Type B pancreatic cell (in vitro differentiated cells): Measurements from ENCODE around the gene CAMSAP1. TPM values are rescaled to one million over a fixed set of nuclear protein-coding genes. Genes with fewer than 3 reads are reported as not detected.

Source experiments
- DNase-seq: peaks from one replicate; pipeline ENCODE4 v3.0.0; 2021; ENCODE audit warnings: mixed read lengths; ENCODE audit not compliant: unreplicated experiment; ENCODE audit errors: extremely low spot score
- H3K27ac Mint-ChIP-seq: 2 replicates; pipeline ENCODE4 v1.8.0; 2021; ENCODE audit warnings: mild to moderate bottlenecking, mixed read lengths
- H3K27me3 Mint-ChIP-seq: 2 replicates; pipeline ENCODE4 v1.8.0; 2021; ENCODE audit warnings: mixed read lengths
- H3K36me3 Mint-ChIP-seq: 2 replicates; pipeline ENCODE4 v1.8.0; 2021; ENCODE audit warnings: mixed read lengths
- H3K4me1 Mint-ChIP-seq: one replicate; pipeline ENCODE4 v1.8.0; 2021; ENCODE audit warnings: mixed read lengths; ENCODE audit not compliant: unreplicated experiment
- H3K4me3 Mint-ChIP-seq: 2 replicates; pipeline ENCODE4 v1.8.0; 2021; ENCODE audit warnings: mild to moderate bottlenecking, mixed read lengths
- H3K9me3 Mint-ChIP-seq: 2 replicates; pipeline ENCODE4 v1.8.0; 2021; ENCODE audit warnings: mixed read lengths
- total RNA-seq: library from RNA; stranded (reverse); gene quantifications from 2 replicates; pipeline ENCODE4 v1.2.1, GENCODE V29; 2021; ENCODE audit warnings: low replicate concordance
- TF ChIP-seq, protein P1 (sequence below): fragments of 200-600 bp; sonication (generic); conservative IDR thresholded peaks from 2 replicates; pipeline ENCODE4 v1.5.0; 2021; ENCODE audit warnings: antibody characterized with exemption, mild to moderate bottlenecking

Gene CAMSAP1
- total RNA-seq, 1 donor from 2014 or later, result 58.2 TPM

DNA sequence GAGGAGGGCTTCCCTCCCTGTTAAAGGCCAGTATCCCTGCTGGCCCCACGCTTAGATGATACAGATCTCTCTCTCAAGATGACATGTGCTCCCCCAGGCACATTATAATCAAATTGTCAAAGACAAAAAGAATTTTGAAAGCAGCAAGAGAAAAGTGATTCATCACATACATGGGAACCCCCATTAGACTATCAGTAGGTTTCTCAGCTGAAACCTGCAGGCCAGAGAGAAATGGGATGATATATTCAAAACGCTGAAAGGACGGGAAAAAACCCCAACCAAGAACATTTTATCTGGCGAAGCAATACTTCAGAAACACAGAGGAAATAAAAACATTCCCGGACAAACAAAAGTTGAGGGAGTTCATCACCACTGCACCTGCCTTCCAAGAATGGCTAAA lies 78.7 kb downstream of the CAMSAP1 start:
- H3K27ac Mint-ChIP-seq, result peak overlapping the region; percentile 13
- H3K36me3 Mint-ChIP-seq, result peaks cover 40% of the 10 kb centered on the region
- no peak overlapping the region for H3K4me3 Mint-ChIP-seq
- DNase-seq, result no peak
- H3K27me3 Mint-ChIP-seq, result no peaks in the 10 kb centered on the region
- peaks cover 9% of the 10 kb centered on the region for H3K9me3 Mint-ChIP-seq
- peaks cover 12% of the 10 kb centered on the region for H3K4me1 Mint-ChIP-seq
- TF ChIP-seq, protein P1, sequence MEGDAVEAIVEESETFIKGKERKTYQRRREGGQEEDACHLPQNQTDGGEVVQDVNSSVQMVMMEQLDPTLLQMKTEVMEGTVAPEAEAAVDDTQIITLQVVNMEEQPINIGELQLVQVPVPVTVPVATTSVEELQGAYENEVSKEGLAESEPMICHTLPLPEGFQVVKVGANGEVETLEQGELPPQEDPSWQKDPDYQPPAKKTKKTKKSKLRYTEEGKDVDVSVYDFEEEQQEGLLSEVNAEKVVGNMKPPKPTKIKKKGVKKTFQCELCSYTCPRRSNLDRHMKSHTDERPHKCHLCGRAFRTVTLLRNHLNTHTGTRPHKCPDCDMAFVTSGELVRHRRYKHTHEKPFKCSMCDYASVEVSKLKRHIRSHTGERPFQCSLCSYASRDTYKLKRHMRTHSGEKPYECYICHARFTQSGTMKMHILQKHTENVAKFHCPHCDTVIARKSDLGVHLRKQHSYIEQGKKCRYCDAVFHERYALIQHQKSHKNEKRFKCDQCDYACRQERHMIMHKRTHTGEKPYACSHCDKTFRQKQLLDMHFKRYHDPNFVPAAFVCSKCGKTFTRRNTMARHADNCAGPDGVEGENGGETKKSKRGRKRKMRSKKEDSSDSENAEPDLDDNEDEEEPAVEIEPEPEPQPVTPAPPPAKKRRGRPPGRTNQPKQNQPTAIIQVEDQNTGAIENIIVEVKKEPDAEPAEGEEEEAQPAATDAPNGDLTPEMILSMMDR, result no peak

DNA sequence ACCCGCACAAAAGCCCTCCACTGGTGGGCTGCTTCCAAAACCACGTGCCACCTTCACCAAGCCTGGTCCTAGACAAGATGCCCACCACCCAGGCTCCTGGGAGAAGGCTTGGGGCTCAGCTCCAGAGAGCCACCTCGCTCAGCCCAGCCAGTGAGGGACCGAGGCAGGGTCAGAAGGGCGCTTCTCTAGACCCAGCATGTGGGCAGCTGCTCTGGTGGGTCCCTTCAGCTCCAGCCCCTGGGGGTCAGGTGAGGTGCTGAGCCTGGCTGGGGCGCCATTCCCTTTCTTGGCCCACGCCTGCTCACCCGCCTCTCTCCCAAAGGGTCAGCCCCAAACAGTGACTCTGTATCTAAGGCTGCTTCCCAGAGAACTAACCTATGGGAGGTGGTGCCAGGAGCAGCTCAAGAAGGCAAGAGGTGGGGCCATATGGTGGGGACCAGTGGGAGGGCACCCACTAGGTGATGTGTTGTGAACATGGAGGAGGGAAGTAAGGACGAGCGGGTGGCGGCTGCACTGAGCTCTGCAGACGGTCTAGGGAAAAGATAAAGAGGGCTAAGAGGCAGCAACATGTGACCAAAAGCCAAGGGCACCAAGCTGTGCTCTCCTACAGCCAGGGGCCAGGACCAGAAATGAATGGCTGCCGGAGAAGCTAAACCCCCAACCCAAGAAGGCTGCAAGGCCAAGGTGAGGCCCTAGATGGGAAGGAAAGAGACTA lies 79.3 kb downstream of the CAMSAP1 start:
- H3K4me1 Mint-ChIP-seq, result peaks cover 12% of the 10 kb centered on the region
- peaks cover 40% of the 10 kb centered on the region for H3K36me3 Mint-ChIP-seq
- H3K9me3 Mint-ChIP-seq, result peaks cover 9% of the 10 kb centered on the region
- TF ChIP-seq, protein P1, result no peak
- no peak for DNase-seq
- no peaks in the 10 kb centered on the region for H3K27me3 Mint-ChIP-seq
- no peak overlapping the region for H3K4me3 Mint-ChIP-seq
- H3K27ac Mint-ChIP-seq, result no peak overlapping the region

DNA sequence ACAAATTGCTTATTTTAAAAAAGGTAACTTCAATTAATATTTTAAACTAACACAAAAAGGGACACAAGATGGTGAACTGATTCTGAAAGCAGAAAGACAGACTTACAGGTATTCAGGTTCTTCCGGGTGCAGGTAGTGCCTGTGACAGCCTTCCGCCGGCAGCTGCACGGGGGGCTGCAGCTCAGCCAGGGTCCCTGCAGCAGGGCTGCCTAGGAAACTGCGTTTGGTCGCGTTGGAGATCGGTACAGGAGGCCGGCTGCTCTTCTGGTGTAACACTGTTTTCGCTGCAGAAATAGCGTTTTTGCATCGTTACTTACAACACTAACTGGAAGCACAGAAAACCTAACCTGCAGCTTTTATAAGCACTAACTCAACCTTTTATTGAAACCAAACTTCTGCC lies 80.0 kb downstream of the CAMSAP1 start:
- DNase-seq, result no peak
- Mint-ChIP-seq H3K27ac (no peak overlapping the region), H3K36me3 (peaks cover 47% of the 10 kb centered on the region), H3K9me3 (peaks cover 9% of the 10 kb centered on the region), H3K27me3 (no peaks in the 10 kb centered on the region), H3K4me3 (no peak overlapping the region), H3K4me1 (peaks cover 12% of the 10 kb centered on the region)
- TF ChIP-seq, protein P1, result no peak

DNA sequence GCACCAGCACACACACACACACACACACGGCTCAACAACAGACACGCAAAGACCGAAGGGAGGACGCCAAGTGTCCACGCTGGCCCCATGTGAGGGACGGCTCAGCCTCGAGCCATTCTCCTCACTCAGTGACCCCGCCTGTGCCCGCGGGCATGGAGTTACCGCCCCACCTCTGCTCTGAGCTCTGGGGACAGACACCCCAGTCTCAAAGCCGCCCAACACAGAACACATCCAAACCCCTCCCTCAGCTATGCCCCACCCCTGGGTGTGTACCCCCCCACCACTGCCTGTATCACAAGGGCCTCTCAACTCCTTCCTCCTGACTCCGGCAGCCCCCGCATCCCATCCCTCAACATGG lies 81.2 kb downstream of the CAMSAP1 start:
- H3K27ac Mint-ChIP-seq, result no peak overlapping the region
- TF ChIP-seq, protein P1, result no peak
- peaks cover 12% of the 10 kb centered on the region for H3K4me1 Mint-ChIP-seq
- peaks cover 9% of the 10 kb centered on the region for H3K9me3 Mint-ChIP-seq
- H3K36me3 Mint-ChIP-seq, result peaks cover 45% of the 10 kb centered on the region
- no peak for DNase-seq
- no peaks in the 10 kb centered on the region for H3K27me3 Mint-ChIP-seq
- no peak overlapping the region for H3K4me3 Mint-ChIP-seq

DNA sequence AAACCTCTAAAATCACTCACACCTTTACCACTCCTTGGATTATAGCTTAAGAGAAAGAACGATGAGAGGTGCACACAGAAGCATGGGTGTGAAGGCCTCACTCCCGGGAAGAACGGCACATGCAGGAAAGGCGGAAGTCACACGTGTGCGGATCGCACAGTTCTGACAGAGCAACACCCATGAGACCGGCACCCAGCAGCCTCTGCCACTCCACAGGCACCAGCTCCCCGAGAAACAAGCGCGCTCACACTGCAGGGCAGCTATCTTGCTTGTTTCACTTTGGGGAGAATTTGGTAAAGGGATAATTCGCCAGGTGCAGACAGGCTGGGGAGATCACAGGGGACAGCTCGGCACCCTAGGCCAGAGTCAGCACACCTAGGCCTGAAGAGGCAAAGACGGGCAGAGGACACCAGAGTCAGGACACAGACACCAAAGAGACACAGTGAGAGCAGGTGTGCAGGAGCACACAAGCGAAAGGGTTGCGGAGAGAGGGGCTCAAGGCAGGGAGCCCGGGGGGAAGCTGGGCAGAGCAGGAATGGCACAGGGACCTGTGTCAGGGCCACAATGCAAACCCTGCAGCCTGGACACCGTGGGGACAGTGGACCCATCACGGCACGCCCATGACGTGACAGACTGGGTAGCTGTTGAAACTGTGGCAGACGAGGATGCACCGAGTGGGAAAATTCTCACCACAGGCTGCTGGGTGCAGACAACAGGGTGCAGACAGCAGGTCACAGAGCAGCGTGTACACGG lies 81.7 kb downstream of the CAMSAP1 start:
- Mint-ChIP-seq H3K9me3 (peaks cover 9% of the 10 kb centered on the region), H3K4me1 (peaks cover 12% of the 10 kb centered on the region), H3K36me3 (peaks cover 44% of the 10 kb centered on the region), H3K27me3 (no peaks in the 10 kb centered on the region), H3K4me3 (no peak overlapping the region), H3K27ac (no peak overlapping the region)
- DNase-seq, result no peak
- TF ChIP-seq, protein P1, result no peak
